GM12878 (cell line): ENCODE results near the gene AKT1. TPM values are rescaled to one million over a fixed set of nuclear protein-coding genes. Genes with fewer than 3 reads are reported as not detected.

ENCODE experiments used
- ATAC-seq: fragments of 200-7000 bp; cut with Tn5 transposase; 3 replicates; pipeline ENCODE4 v1.9.1; 2020; ENCODE audit warnings: mild to moderate bottlenecking, moderate library complexity
- BruUV-seq: library from RNA; stranded (reverse); fragments of 400-500 nt; replicated peaks from 2 replicates; lab custom pipeline; 2021; lab: Mats Ljungman, UMichigan
- CTCF ChIA-PET: fragments of 300-600 bp; sonication (Branson Sonifier 250); formaldehyde crosslinking; extraction: SDS; loops from one replicate; lab custom pipeline; 2021; ENCODE audit warnings: inconsistent platforms; lab: Yijun Ruan, JAX
- POLR2A ChIA-PET: fragments of 350-600 bp; formaldehyde crosslinking; extraction: SDS; loops from one replicate; lab custom pipeline; 2021; ENCODE audit warnings: inconsistent platforms; lab: Charles Lee
- RAD21 ChIA-PET: fragments of 300-600 bp; sonication (Branson Sonifier 250); formaldehyde crosslinking; loops from one replicate; lab custom pipeline; 2023; ENCODE audit warnings: antibody characterized with exemption; ENCODE audit not compliant: unreplicated experiment; lab: Charles Lee
- SMC1A ChIA-PET: fragments of 300-600 bp; sonication (Branson Sonifier 250); formaldehyde crosslinking; loops from one replicate; lab custom pipeline; 2023; ENCODE audit not compliant: unreplicated experiment, uncharacterized antibody; lab: Charles Lee
- DNase-seq: peaks from one replicate; pipeline ENCODE4 v3.0.0-alpha.2; 2011; ENCODE audit warnings: low read depth, low spot score
- FAIRE-seq: peaks from 3 replicates; lab custom pipeline; 2011; peaks lifted over from hg19 to GRCh38; lab: Jason Lieb, UNC
- H2AFZ ChIP-seq: 2 replicates; pipeline ENCODE4 v1.6.0; 2011; ENCODE audit warnings: low read depth, low read length, control low read depth; ENCODE audit not compliant: control insufficient read depth
- H3K27ac ChIP-seq: 2 replicates; pipeline ENCODE4 v1.5.1; 2011; ENCODE audit warnings: control low read depth; ENCODE audit not compliant: control insufficient read depth, insufficient read depth
- H3K27me3 ChIP-seq, 2 experiments: replicated peaks in 1 of 2; 2 replicates each; pipeline versions ENCODE4 v1.6.0 to v1.6.1; 2011; ENCODE audit warnings: low read length in 1 of 2; ENCODE audit not compliant: control insufficient read depth in 2 of 2, insufficient read depth in 2 of 2
- H3K36me3 ChIP-seq, 2 experiments: 2 replicates each; pipeline ENCODE4 v1.5.1; 2011; ENCODE audit warnings: low read length in 1 of 2; ENCODE audit not compliant: control insufficient read depth in 2 of 2, insufficient read depth in 2 of 2
- H3K4me1 ChIP-seq: 2 replicates; pipeline ENCODE4 v1.6.1; 2011; ENCODE audit warnings: mild to moderate bottlenecking, low read length, moderate library complexity, mixed read lengths; ENCODE audit not compliant: control insufficient read depth, insufficient read depth
- H3K4me2 ChIP-seq: 2 replicates; pipeline ENCODE4 v1.6.0; 2011; ENCODE audit warnings: control low read depth; ENCODE audit not compliant: control insufficient read depth, insufficient read depth
- H3K4me3 ChIP-seq: fragments of 200-600 bp; sonication (generic); 2 replicates; pipeline ENCODE4 v1.5.1; 2016
- H3K79me2 ChIP-seq: 2 replicates; pipeline ENCODE4 v1.6.0; 2011; ENCODE audit warnings: low read length; ENCODE audit not compliant: control insufficient read depth, insufficient read depth
- H3K9ac ChIP-seq: 2 replicates; pipeline ENCODE4 v1.8.0; 2011; ENCODE audit warnings: low read length, control low read depth, mixed read lengths; ENCODE audit not compliant: control insufficient read depth, insufficient read depth
- H3K9me3 ChIP-seq: replicated peaks from 3 replicates; pipeline ENCODE4 v1.5.1; 2011; ENCODE audit warnings: mild to moderate bottlenecking, low read length; ENCODE audit not compliant: control insufficient read depth, insufficient read depth
- H4K20me1 ChIP-seq: 2 replicates; pipeline ENCODE4 v1.6.0; 2011; ENCODE audit not compliant: control insufficient read depth, insufficient read depth
- E2F4 ChIP-seq: IDR thresholded peaks from 2 replicates; pipeline ENCODE4 v1.6.1; 2012; ENCODE audit warnings: low read depth, low read length, improper control_type of control experiment
- E4F1 ChIP-seq: fragments of 450-650 bp; IDR thresholded peaks from 2 replicates; pipeline ENCODE4 v1.6.1; 2018; ENCODE audit warnings: borderline replicate concordance, mild to moderate bottlenecking; ENCODE audit not compliant: partially characterized antibody
- HDAC2 ChIP-seq: fragments of 200-600 bp; sonication (generic); IDR thresholded peaks from 2 replicates; pipeline ENCODE4 v1.6.1; 2017
- IRF4 ChIP-seq: IDR thresholded peaks from 2 replicates; pipeline ENCODE4 v1.6.1; 2011; ENCODE audit warnings: low read depth, low read length
- KLF5 ChIP-seq: fragments of 450-650 bp; IDR thresholded peaks from 2 replicates; pipeline ENCODE4 v1.6.1; 2014; ENCODE audit warnings: mild to moderate bottlenecking; ENCODE audit not compliant: partially characterized antibody
- PAX5 ChIP-seq: IDR thresholded peaks from 2 replicates; pipeline ENCODE4 v1.6.1; 2011; ENCODE audit warnings: low read depth, low read length, borderline replicate concordance
- POLR2AphosphoS2 ChIP-seq: IDR thresholded peaks from 2 replicates; pipeline ENCODE4 v1.6.1; 2011; ENCODE audit warnings: low read depth, mild to moderate bottlenecking, low read length, improper control_type of control experiment, moderate library complexity
- SMC3 ChIP-seq: IDR thresholded peaks from 2 replicates; pipeline ENCODE4 v1.6.1; 2011; ENCODE audit warnings: low read length, improper control_type of control experiment, borderline replicate concordance
- SP1 ChIP-seq: IDR thresholded peaks from one replicate; pipeline ENCODE4 v1.6.1; 2011; ENCODE audit warnings: low read depth, low read length
- SRF ChIP-seq, 2 experiments: IDR thresholded peaks; 2 replicates each; pipeline ENCODE4 v1.6.1; 2011; ENCODE audit warnings: low read depth in 2 of 2, low read length in 2 of 2, mild to moderate bottlenecking in 1 of 2, moderate library complexity in 1 of 2
- STAT1 ChIP-seq: fragments of 450-650 bp; conservative IDR thresholded peaks from 2 replicates; pipeline ENCODE4 v1.6.1; 2014; ENCODE audit warnings: antibody characterized with exemption, mild to moderate bottlenecking
- WGBS: methylation state at CpG from one replicate; pipeline ENCODE4 v1.1.6; 2016; ENCODE audit warnings: low lambda C conversion rate; ENCODE audit not compliant: insufficient replicate concordance, insufficient coverage; ENCODE audit errors: missing lambda C conversion rate; 5-methylcytosine and 5-hydroxymethylcytosine counted together
- in situ Hi-C: fragments of 300-500 bp; cut with MboI; formaldehyde crosslinking; loops from 9 replicates; pipeline ENCODE4 v1.14.3; 2018; ENCODE audit warnings: mixed read lengths
- intact Hi-C: fragments of 100-400 bp; cut with micrococcal nuclease; formaldehyde crosslinking; loops from one replicate; pipeline ENCODE4 v1.14.2; 2022; ENCODE audit not compliant: unreplicated experiment
- polyA plus RNA-seq, 11 experiments: library from polyadenylated mRNA; depleted of rRNA in 4 of 11; unstranded in 6 of 11; stranded (reverse) in 5 of 11; fragments of >200 nt; fragmentation: Nextera tagmentation in 4 of 11; fragmentation: Illumina TruSeq in 1 of 11; extraction: Ambion mirVana in 4 of 11; extraction: Trizol in 1 of 11; gene quantifications; 1 replicate in 1 of 11; 2 replicates in 10 of 11; pipeline versions ENCODE4 v1.2.1 to v1.2.3, GENCODE V29; 2011 to 2016; ENCODE audit warnings: inconsistent platforms in 2 of 11, missing spikeins in 2 of 11, low read depth in 1 of 11
- total RNA-seq, 4 experiments: library from RNA; depleted of rRNA in 3 of 4; stranded (reverse); fragments of >200 nt in 3 of 4; fragmentation: Illumina TruSeq in 1 of 4; extraction: Trizol in 1 of 4; gene quantifications; 2 replicates each; pipeline versions ENCODE4 v1.2.1 to v1.2.3, GENCODE V29; 2013 to 2021

Gene AKT1
- total and polyA plus RNA-seq, 10 of the 15 experiments (the other 5 are each of a cell fraction or from before 2014, with no cell fraction given), result 0.63 to 110 (median 58.9) TPM

GRCh38 chr14:104726600-104727451 is 68.7 kb downstream of the AKT1 start (continued):
- TF ChIP-seq E2F4, result no peak

- H3K27me3 ChIP-seq, result peaks cover 0 to 4% of the 10 kb centered on the region in 2 experiments; a peak in 1 of 4 replicates
- ChIA-PET RAD21 (no interaction called here), SMC1A (no interaction called here), POLR2A (interaction anchor here (0.6 kb wide), 1 partner anchor 69 kb away, joined by 4 read pairs; no protein-coding TSS in a partner anchor), CTCF (interaction anchor here (0.7 to 1.5 kb wide), 2 partner anchors 10 to 27 kb away, joined by 3 to 4 read pairs; partner anchors contain the start of gene SIVA1)
- no TSS peak for BruUV-seq
- no peaks in the 10 kb centered on the region for H3K36me3 ChIP-seq
- no peak overlapping the region for H3K27ac ChIP-seq
- no peak overlapping the region for H3K4me3 ChIP-seq
- FAIRE-seq (no peak), DNase-seq (no peak), ATAC-seq (no peak)
- H3K79me2 ChIP-seq, result no peaks in the 10 kb centered on the region
- in situ Hi-C loops, result no loop called here
- H3K9ac ChIP-seq, result no peak overlapping the region
- no peak overlapping the region for H2AFZ ChIP-seq
- H4K20me1 ChIP-seq, result no peaks in the 10 kb centered on the region
- H3K4me1 ChIP-seq, result no peaks in the 10 kb centered on the region
- WGBS, result 58% methylated on average over 24 of the region's 25 CpGs
- H3K9me3 ChIP-seq, result no peaks in the 10 kb centered on the region
- intact Hi-C loops, result no loop called here
- no peak overlapping the region for H3K4me2 ChIP-seq
- TF ChIP-seq SMC3, result no peak
- no peak for TF ChIP-seq POLR2AphosphoS2
- no peak for TF ChIP-seq E2F4
- no peak for TF ChIP-seq STAT1
- TF ChIP-seq E4F1, result no peak
- no peak for TF ChIP-seq KLF5
- no peak for TF ChIP-seq HDAC2
- TF ChIP-seq PAX5, result no peak
- no peak for TF ChIP-seq SRF (IDR thresholded peaks at IDR 0.05; ENCODE audit: low read depth in 2 of 2, low read length in 2 of 2)
- TF ChIP-seq SP1, result no peak
- TF ChIP-seq IRF4, result no peak
Observed at GRCh38 chr14:104725772-104726548, 69.6 kb downstream of the AKT1 start.
